Lung (tissue), 12 donors: Measurements from ENCODE around the gene TNFRSF4. TPM values are rescaled to one million over a fixed set of nuclear protein-coding genes. Genes with fewer than 3 reads are reported as not detected.

Experiments
- ATAC-seq: fragments of 200-7000 bp; cut with Tn5 transposase; one replicate; pipeline ENCODE4 v1.9.1; 2020; ENCODE audit warnings: moderate number of reproducible peaks; ENCODE audit not compliant: insufficient read depth, low FRiP score
- DNase-seq, 3 donors: peaks; one replicate each; pipeline ENCODE4 v3.0.0-alpha.2; 2013 to 2017
- H3K27ac ChIP-seq, 2 donors: one replicate each; pipeline ENCODE4 v1.5.1; 2013; ENCODE audit warnings: mild to moderate bottlenecking in 2 of 2, moderate library complexity in 2 of 2, control low read depth in 1 of 2, inconsistent platforms in 1 of 2, low read depth in 1 of 2, low read length in 1 of 2
- H3K27me3 ChIP-seq, 3 donors: one replicate each; pipeline ENCODE4 v1.5.1; 2013; ENCODE audit warnings: low read length in 2 of 3; ENCODE audit not compliant: control insufficient read depth in 3 of 3, insufficient read depth in 3 of 3
- H3K36me3 ChIP-seq, 4 donors: one replicate each; pipeline ENCODE4 v1.5.1; 2013; ENCODE audit warnings: low read length in 4 of 4, mild to moderate bottlenecking in 1 of 4, moderate library complexity in 1 of 4; ENCODE audit not compliant: control insufficient read depth in 4 of 4, insufficient read depth in 4 of 4
- H3K4me1 ChIP-seq, 5 donors: one replicate each; pipeline ENCODE4 v1.5.1; 2013; ENCODE audit warnings: low read length in 5 of 5, mild to moderate bottlenecking in 2 of 5, moderate library complexity in 1 of 5; ENCODE audit not compliant: control insufficient read depth in 5 of 5, insufficient read depth in 5 of 5
- H3K4me3 ChIP-seq: one replicate; pipeline ENCODE4 v1.5.1; 2013; ENCODE audit warnings: mild to moderate bottlenecking, control low read depth, moderate library complexity
- H3K9ac ChIP-seq, 2 donors: one replicate each; pipeline ENCODE4 v1.5.1; 2013; ENCODE audit warnings: low read length in 2 of 2, control low read depth in 1 of 2; ENCODE audit not compliant: insufficient read depth in 1 of 2
- H3K9me3 ChIP-seq, 4 donors: one replicate each; pipeline ENCODE4 v1.5.1; 2013; ENCODE audit warnings: low read length in 3 of 4, mild to moderate bottlenecking in 1 of 4, moderate library complexity in 1 of 4; ENCODE audit not compliant: control insufficient read depth in 4 of 4, insufficient read depth in 3 of 4
- WGBS, 2 donors: extraction: QIAGEN DNeasy Blood & Tissue Kit; methylation state at CpG; one replicate each; pipeline ENCODE4 v1.1.7; 2013; 5-methylcytosine and 5-hydroxymethylcytosine counted together
- polyA plus RNA-seq, 2 donors: library from polyadenylated mRNA; stranded (reverse); fragments of 200-250 nt; gene quantifications; one replicate each; pipeline ENCODE4 v1.2.1, GENCODE V29; 2013
- total RNA-seq, 2 donors: library from RNA; depleted of rRNA in 1 of 2; stranded (reverse); fragments of >200 nt in 1 of 2; gene quantifications; one replicate each; pipeline ENCODE4 v1.2.1, GENCODE V29; 2014 to 2021
- TF ChIP-seq, protein P1 (sequence below): IDR thresholded peaks from 2 replicates; pipeline ENCODE4 v1.5.1; 2012; ENCODE audit warnings: mild to moderate bottlenecking; ENCODE audit errors: control extremely low read depth, extremely low read depth
- donor health status: control.
- donor health status: control.
- donor health status: Bipolar disorder and iron deficiency.
- donor health status: healthy.
- donor health status: DM: yes; HTN: yes; CAD: no.

TNFRSF4 gene
- total and polyA plus RNA-seq, 4 donors: 3.6 to 11.3 (median 6.9) TPM

DNA sequence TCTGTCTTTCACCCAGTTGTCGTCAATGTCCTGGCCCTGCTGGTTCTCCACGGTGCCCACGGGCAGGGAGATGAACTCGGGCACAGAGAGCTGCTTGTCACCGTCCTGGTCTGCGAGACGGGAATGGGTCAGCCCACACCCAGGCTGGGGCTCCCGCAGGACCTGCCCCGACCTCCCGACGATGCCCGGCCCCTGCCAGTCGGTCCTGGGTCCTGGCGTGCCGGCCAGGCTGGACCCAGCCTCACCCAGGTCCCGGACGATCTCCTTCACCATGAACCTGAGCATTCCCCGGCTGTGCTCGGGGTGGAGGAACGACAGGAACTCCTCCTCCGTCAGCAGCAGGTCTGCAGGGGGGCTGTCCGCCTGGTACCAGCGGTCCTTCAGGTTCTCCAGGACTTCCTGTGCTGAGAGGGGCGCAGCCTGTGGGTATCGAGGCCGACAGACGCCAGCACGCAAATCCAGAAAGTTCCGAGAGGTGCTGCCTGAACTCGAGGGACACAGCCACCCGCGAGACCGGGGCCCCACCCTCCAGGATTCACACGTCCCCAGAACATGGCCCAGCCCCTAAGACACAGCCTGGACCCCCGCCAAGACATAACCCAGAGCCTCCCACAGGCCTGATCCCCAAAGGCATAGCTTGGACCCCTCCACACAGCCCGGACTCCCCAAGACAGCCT lies 4.7 kb upstream of the TNFRSF4 start:
- DNase-seq: no peak

DNA sequence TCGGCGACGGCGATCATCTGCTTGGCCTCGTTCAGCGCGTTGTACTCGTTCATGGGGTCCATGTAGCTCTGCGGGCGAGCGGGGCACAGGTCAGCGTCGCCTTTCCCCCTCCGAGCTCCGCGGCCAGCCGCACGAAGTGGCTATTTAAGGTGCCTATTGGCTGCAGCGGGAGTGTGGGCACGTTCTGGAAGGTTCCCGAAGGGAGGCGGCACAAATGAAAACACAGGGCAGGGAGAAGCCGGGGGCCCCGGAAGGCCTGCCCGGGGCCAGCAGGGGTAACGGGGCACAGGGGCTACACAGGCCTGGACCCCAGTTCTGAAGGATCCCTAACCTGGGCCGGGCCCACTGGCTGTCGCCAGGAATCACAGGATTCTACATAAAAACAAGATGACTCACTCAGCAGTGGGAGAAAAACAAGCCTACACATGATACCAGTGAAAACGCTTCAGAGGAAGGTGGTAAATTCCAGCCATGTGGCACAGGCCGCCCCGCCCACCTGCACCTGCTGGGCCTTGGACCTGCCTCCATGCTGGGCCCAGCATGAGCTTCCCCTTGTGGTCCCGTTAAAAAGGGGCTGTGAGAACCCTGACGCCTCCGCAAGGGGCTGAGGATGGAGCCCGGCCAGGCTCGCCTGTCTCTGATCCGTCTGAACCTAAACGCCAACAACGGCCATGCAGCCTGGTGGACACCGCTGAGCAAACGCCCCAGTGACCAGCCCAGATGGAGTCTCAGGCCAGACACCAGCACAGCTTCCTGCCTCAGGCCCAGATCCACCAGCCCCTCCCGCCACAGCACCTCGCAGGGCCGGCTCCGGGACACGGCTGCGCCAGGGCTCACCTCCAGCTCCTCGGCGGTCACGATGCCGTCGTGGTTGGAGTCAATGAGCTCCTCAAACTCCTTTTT lies 3.9 kb upstream of the TNFRSF4 start:
- DNase-seq: no peak
- no peak for ATAC-seq

More for the DNA sequence above, 4.7 kb upstream of the TNFRSF4 start:
- Histone ChIP-seq H3K9me3 (peaks cover 0 to 2% (median 0%) of the 10 kb centered on the region in 4 donors), H3K9ac (no peak overlapping the region), H3K4me3 (no peak overlapping the region), H3K27ac (no peak overlapping the region), H3K4me1 (peaks cover 0 to 16% (median 0%) of the 10 kb centered on the region in 5 donors), H3K36me3 (peaks cover 11 to 74% (median 22%) of the 10 kb centered on the region in 4 donors), H3K27me3 (no peaks in the 10 kb centered on the region)
- TF ChIP-seq, protein P1, sequence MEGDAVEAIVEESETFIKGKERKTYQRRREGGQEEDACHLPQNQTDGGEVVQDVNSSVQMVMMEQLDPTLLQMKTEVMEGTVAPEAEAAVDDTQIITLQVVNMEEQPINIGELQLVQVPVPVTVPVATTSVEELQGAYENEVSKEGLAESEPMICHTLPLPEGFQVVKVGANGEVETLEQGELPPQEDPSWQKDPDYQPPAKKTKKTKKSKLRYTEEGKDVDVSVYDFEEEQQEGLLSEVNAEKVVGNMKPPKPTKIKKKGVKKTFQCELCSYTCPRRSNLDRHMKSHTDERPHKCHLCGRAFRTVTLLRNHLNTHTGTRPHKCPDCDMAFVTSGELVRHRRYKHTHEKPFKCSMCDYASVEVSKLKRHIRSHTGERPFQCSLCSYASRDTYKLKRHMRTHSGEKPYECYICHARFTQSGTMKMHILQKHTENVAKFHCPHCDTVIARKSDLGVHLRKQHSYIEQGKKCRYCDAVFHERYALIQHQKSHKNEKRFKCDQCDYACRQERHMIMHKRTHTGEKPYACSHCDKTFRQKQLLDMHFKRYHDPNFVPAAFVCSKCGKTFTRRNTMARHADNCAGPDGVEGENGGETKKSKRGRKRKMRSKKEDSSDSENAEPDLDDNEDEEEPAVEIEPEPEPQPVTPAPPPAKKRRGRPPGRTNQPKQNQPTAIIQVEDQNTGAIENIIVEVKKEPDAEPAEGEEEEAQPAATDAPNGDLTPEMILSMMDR: no peak
- no peak for ATAC-seq
- WGBS, 2 donors: 93 to 95% methylated on average over 36 of the region's 36 CpGs

DNA sequence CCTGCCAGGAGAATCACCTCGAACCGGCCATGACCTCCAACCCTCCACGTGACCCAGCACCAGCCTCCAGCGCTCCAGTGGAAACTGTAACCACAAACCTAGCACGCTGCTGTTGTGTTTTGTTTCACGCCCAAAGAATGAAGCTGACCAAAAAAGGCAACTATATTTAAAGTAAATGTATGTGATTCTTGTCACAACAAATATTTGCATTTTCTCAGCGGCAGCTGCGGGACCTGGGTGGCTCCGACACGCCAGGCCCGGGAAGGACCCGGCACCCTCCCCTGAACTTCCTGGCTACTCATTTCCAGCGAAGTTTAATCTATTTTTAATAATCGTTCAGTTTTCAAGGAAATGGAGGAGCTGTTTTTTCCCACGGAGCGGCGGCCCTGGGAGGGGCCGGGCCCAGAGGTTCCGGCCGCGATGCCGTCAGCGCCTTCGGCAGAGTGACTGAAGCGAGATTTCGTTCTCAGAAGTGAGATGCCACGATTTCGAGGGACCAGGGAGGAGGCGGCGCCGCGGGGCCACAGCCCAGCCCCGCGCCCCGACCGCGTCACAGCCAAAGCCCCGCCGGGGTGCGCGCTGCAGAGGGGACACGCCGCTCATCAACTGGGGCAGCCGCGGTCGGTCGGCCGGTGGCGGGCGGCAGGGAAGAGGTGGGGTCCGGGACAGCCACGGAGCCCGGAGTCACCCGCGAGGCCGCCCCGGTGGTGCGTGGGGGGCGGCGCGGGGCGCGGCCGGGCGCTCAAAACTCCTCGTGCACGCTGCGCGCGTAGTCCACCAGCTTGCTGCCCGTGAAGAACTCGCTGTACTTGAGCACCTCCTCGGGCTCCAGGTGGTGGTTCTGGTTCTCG lies 3.0 kb upstream of the TNFRSF4 start:
- no peaks in the 10 kb centered on the region for H3K27me3 ChIP-seq
- H3K4me1 ChIP-seq: peaks cover 0 to 22% (median 0%) of the 10 kb centered on the region in 5 donors
- H3K36me3 ChIP-seq: peaks cover 5 to 59% (median 16%) of the 10 kb centered on the region in 4 donors
- H3K4me3 ChIP-seq: no peak overlapping the region
- H3K9me3 ChIP-seq: peaks cover 0 to 2% (median 0%) of the 10 kb centered on the region in 4 donors
- TF ChIP-seq, protein P1: no peak
- ATAC-seq (no peak), DNase-seq (no peak)
- no peak overlapping the region for H3K27ac ChIP-seq
- WGBS, 2 donors: 92 to 93% methylated on average over 67 to 74 of the region's 74 CpGs
- no peak overlapping the region for H3K9ac ChIP-seq

More for the DNA sequence above, 3.9 kb upstream of the TNFRSF4 start:
- no peak overlapping the region for H3K27ac ChIP-seq
- peaks cover 0 to 19% (median 0%) of the 10 kb centered on the region in 5 donors for H3K4me1 ChIP-seq
- TF ChIP-seq, protein P1: no peak
- H3K9ac ChIP-seq: no peak overlapping the region
- no peaks in the 10 kb centered on the region for H3K27me3 ChIP-seq
- H3K4me3 ChIP-seq: no peak overlapping the region
- WGBS, 2 donors: 94 to 95% methylated on average over 52 of the region's 52 CpGs
- H3K36me3 ChIP-seq: peaks cover 8 to 67% (median 20%) of the 10 kb centered on the region in 4 donors
- peaks cover 0 to 2% (median 0%) of the 10 kb centered on the region in 4 donors for H3K9me3 ChIP-seq
